ENCODE measurements around the gene HPRT1. TPM values are rescaled to one million over a fixed set of nuclear protein-coding genes. Genes with fewer than 3 reads are reported as not detected.

HPRT1 gene
- total RNA-seq, 1 experiment from 2014 or later, result 48.0 TPM

- H3K9me3 Mint-ChIP-seq (ENCODE audit: unreplicated experiment), result no peaks in the 10 kb centered on the region
Observed at GRCh38 chrX:134545510-134545909, 85.5 kb downstream of the HPRT1 start.

GRCh38 chrX:134546187-134546586 is 86.2 kb downstream of the HPRT1 start:
- H3K36me3 Mint-ChIP-seq (ENCODE audit: insufficient read depth, unreplicated experiment), result peaks cover 12% of the 10 kb centered on the region
- H3K27me3 Mint-ChIP-seq (ENCODE audit: insufficient read depth, unreplicated experiment), result no peaks in the 10 kb centered on the region
- no peaks in the 10 kb centered on the region for H3K4me1 Mint-ChIP-seq (ENCODE audit: low read depth, unreplicated experiment)
- no peaks in the 10 kb centered on the region for H3K36me3 ChIP-seq (ENCODE audit: control insufficient read depth, insufficient read depth, low read length)
- ChIA-PET POLR2A (no interaction called here), CTCF (no interaction called here)
- H3K4me3 ChIP-seq (ENCODE audit: low read depth, low read length), result no peak overlapping the region
- DNase-seq, result no peak
- no peaks in the 10 kb centered on the region for H3K27me3 ChIP-seq (replicated peaks; ENCODE audit: control insufficient read depth, insufficient read depth, low read length)
- H3K27ac Mint-ChIP-seq (ENCODE audit: unreplicated experiment), result no peak overlapping the region
- no peaks in the 10 kb centered on the region for H3K9me3 Mint-ChIP-seq (ENCODE audit: unreplicated experiment)
- no peaks in the 10 kb centered on the region for H3K4me1 ChIP-seq
- no peak for TF ChIP-seq CTCF (IDR thresholded peaks at IDR 0.05; ENCODE audit: insufficient read depth in 1 of 2, low read depth in 1 of 2, low read length in 1 of 2, severe bottlenecking in 1 of 2, unreplicated experiment in 1 of 2)
- intact Hi-C loops (cut with micrococcal nuclease; ENCODE audit: unreplicated experiment), result no loop called here
- H3K9me3 ChIP-seq, result no peaks in the 10 kb centered on the region
- no peak overlapping the region for H3K4me3 Mint-ChIP-seq (ENCODE audit: unreplicated experiment)
- BruUV-seq (replicated peaks), result no TSS peak

More at GRCh38 chrX:134545510-134545909, 85.5 kb downstream of the HPRT1 start:
- Histone ChIP-seq H3K36me3 (ENCODE audit: control insufficient read depth, insufficient read depth, low read length) (no peaks in the 10 kb centered on the region), H3K27me3 (replicated peaks; ENCODE audit: control insufficient read depth, insufficient read depth, low read length) (no peaks in the 10 kb centered on the region), H3K4me1 (no peaks in the 10 kb centered on the region), H3K9me3 (no peaks in the 10 kb centered on the region), H3K4me3 (ENCODE audit: low read depth, low read length) (no peak overlapping the region)
- intact Hi-C loops (cut with micrococcal nuclease; ENCODE audit: unreplicated experiment), result no loop called here
- POLR2A ChIA-PET, result no interaction called here
- DNase-seq, result no peak
- Mint-ChIP-seq H3K4me1 (ENCODE audit: low read depth, unreplicated experiment) (no peaks in the 10 kb centered on the region), H3K4me3 (ENCODE audit: unreplicated experiment) (peak overlapping the region; percentile 81), H3K27ac (ENCODE audit: unreplicated experiment) (no peak overlapping the region), H3K36me3 (ENCODE audit: insufficient read depth, unreplicated experiment) (peaks cover 12% of the 10 kb centered on the region), H3K27me3 (ENCODE audit: insufficient read depth, unreplicated experiment) (no peaks in the 10 kb centered on the region)
- CTCF ChIA-PET, result no interaction called here
- no TSS peak for BruUV-seq (replicated peaks)
- no peak for TF ChIP-seq CTCF (IDR thresholded peaks at IDR 0.05; ENCODE audit: insufficient read depth in 1 of 2, low read depth in 1 of 2, low read length in 1 of 2, severe bottlenecking in 1 of 2, unreplicated experiment in 1 of 2)

- ChIA-PET CTCF (no interaction called here), POLR2A (no interaction called here)
- Mint-ChIP-seq H3K4me3 (ENCODE audit: unreplicated experiment) (no peak overlapping the region), H3K36me3 (ENCODE audit: insufficient read depth, unreplicated experiment) (peaks cover 12% of the 10 kb centered on the region), H3K27me3 (ENCODE audit: insufficient read depth, unreplicated experiment) (no peaks in the 10 kb centered on the region), H3K9me3 (ENCODE audit: unreplicated experiment) (no peaks in the 10 kb centered on the region), H3K27ac (ENCODE audit: unreplicated experiment) (no peak overlapping the region), H3K4me1 (ENCODE audit: low read depth, unreplicated experiment) (no peaks in the 10 kb centered on the region)
- H3K27me3 ChIP-seq (replicated peaks; ENCODE audit: control insufficient read depth, insufficient read depth, low read length), result no peaks in the 10 kb centered on the region
- DNase-seq, result no peak
- no peak for TF ChIP-seq CTCF (IDR thresholded peaks at IDR 0.05; ENCODE audit: insufficient read depth in 1 of 2, low read depth in 1 of 2, low read length in 1 of 2, severe bottlenecking in 1 of 2, unreplicated experiment in 1 of 2)
- no TSS peak for BruUV-seq (replicated peaks)
- H3K9me3 ChIP-seq, result no peaks in the 10 kb centered on the region
- no peaks in the 10 kb centered on the region; the same call in 1 of the 2 replicates for H3K4me1 ChIP-seq
- intact Hi-C loops (cut with micrococcal nuclease; ENCODE audit: unreplicated experiment), result no loop called here
- peak overlapping the region; percentile 77; the same call in 1 of the 2 replicates for H3K4me3 ChIP-seq (ENCODE audit: low read depth, low read length)
- no peaks in the 10 kb centered on the region for H3K36me3 ChIP-seq (ENCODE audit: control insufficient read depth, insufficient read depth, low read length)
Observed at GRCh38 chrX:134547047-134547679, 87.2 kb downstream of the HPRT1 start.
